Activated CD8-positive, alpha-beta memory T cell treated with anti-CD3 and anti-CD28 coated beads for 4 hours (primary cell): ENCODE results near the gene DHX34.

Experiments
- DNase-seq, 2 donors: peaks; one replicate each; pipeline ENCODE4 v3.0.0-alpha.2; 2020; ENCODE audit warnings: low read depth in 2 of 2

DHX34 gene

DNA sequence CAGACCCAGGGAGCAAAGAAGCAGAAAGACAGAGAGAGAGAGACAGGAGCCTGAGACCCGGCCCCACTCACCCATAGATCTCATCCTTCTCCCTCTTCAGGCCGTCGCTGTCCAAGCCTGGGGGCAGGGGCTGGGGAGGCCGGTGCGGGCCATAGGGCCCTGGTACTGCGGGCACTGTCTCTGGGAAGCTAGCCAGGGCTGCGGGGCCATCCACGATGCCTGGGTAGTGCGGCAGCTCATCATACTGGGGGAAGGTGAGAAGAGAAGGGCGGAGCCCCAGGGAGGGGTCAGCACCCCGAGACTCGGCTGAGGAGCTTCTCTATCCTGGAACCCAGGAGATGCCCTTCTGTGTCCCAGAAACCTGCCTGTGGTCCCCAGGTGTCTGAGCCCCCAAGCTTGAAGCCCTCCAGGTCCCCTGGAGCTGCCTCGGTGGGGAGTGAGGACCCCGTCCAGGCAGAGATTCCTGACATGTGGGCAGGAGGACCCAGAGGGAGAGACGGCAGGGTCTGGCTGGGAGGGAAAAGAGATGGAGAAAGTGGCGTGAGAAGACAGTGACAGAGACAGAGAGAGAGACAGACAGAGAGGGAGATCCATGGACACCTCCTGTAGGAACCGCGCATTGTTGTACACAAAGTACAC is 68.1 kb downstream of the DHX34 start:
- DNase-seq, result no peak

DNA sequence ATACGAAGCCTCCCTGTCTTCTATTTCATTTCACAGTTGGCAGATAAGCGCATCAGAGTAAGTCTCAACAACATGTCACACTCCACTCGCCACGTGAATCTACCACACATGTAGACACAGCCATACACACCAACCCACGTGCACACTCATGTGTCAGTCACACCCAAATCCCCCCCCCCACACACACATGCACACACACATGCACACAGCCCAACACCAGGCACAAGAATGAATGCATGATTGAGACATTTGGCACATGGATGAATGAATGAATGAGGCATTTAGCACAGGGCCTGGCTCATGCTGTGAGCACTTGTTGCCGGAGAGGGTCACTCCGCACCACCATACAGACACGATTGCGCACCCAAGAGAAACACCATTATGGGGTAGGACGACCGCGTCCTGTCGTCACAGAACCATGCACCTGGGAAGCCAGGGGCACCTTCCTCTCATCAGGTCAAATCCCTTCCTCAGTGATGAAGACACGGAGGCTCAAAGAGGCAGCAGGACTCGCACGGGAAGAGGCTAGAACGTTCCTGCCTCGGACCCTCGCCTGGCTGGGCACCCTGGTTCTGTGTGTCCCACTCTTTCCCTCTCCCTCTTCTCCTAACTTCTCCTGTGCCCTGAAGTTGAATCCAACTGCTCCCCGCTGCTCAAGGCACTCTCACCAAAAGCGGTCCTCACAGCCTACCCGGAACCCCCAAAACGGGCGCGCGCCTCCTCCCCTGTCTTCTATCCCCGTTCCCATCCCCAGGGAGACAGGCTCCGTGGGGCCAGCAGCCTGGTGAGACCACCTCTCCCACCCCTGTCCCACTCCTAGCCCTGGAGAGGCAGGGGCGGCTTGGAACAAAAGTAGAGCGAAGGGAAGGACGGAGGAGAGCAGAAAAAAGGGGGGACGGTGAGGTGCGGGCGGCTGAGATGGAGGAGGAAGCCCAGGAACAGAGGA is 68.9 kb downstream of the DHX34 start:
- DNase-seq, result no peak

DNA sequence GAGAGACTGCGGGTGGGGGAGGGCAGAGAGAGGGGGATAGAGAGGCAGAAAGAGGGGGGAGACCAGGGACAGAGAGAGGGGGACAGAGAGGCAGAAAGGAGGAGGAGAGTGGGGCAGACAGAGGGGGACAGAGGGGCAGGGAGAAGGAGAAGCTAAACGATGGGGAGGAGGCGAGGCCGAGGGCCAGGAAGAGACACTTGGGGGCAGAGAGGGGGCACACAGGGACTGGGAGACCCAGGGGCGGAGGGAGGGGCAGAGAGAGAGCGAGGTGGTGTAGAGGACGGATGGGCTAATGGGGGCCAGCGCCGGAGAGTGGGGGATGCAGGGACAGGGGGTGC is 69.5 kb downstream of the DHX34 start:
- no peak for DNase-seq

DNA sequence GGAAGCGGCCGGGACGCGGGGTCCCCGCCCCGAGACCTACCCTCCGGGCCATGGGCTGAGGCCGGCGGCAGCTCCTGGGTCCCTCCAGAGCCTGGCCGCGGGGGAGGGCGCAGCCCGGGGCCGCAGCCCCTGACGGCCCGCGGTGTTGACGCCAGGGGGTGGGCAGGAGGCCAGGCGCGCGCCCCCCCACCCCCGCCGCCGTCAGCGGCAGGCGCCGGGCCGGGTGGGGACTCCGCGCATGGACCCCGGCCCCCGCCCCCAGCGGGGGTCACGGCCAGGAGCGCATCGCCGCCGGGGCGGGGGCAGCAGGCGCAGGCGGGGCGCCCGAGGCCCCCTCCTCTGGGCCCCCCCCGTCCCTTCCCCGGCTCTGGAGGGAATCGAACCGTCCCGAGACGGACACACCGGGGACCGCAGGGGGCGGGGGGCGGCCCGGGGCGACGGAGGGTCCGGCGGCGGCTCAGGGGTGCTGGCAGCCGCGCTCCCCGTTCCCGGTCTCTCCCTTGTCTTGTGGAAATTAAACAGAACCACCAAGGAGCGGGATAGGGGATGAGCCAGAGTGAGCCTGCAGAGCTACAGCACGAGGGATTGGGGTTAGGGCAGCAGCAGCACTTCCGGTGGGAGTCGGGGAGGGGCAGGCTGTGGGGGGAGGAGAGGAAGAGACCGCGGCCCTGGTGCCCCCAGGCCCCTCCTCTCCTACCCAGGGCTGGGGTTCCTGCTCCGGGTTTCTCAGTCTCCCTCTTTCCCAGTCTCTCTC is 70.1 kb downstream of the DHX34 start, which contains the start of gene MEIS3:
MEIS3 (minus strand) TSS at position 498 of the 754 bp plus-strand sequence; CDS start at position 52, 446 bp downstream.
- DNase-seq, result no peak

DNA sequence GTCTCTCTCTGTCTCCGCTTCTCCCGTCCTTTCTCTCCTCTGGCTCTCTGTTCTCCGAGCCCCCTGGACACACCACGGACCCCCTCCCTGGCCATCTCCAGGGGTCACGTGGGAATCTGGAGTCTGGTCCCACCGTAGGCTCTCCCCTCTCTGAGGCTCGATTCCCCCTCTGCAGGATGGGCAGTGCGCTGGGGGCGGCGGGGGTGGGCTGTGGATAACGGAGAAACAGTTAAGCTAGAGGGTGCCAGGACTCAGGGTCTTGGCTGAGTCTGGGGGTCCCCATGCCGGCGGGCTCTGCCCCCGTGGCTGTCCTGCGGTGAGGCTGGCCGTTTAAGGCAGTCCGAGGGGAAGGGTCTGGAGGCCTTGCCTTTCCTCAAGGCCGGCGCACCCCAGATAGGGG is 70.7 kb downstream of the DHX34 start:
- no peak for DNase-seq

DNA sequence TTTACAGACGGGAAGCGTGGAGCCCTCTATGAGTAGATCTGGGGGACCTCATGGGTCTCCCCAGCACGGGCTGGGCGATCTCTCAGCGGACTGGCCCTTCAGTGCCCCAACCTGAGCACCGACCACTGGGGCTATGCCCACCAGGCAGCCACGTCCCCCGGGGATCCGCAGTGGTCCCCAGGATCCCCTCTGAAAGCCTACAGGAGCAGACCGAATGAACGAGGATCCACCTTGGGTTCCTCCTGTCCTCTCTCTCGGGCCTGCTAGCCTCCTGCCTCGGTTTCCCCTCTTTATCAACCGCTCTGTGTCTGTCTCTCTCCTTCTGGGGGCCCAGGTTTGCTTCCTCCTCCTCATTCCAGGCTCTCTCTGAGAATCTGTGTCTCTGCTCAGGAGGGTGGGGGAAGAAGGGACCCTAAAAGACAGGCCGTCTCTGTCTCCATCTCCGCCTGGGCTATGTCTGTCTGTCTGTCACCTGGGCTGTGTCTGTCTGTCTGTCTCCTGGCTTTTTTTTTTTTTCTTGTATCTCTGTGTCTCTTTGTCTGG is 72.2 kb downstream of the DHX34 start:
- DNase-seq, result no peak

DNA sequence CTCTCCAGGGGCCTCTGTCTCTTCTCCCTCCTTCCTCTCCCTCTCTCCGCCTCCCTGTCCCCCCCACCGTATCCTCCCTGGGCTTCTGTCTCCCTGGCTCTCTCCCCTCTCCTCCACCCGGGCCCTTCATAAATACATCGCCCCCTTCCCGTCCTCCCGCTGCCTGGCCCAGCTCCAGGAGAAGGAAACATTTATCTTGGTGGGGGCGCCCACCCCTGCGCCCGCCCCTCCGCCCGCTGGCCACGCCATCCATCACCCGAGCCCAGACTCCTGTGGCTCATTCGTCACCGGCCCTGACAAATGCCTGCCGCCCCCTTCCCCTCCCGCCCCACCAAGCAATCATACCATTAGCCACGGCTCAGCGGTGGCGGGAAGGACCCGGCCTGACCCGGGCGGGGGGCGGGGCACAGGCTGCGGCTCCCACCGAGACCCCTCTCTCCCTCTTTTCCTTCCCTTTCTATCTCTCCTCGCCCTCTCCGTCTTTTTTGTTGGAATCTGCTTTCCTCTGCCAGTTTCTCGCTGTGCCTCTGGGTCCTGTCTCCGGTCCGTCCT is 72.8 kb downstream of the DHX34 start:
- no peak for DNase-seq

DNA sequence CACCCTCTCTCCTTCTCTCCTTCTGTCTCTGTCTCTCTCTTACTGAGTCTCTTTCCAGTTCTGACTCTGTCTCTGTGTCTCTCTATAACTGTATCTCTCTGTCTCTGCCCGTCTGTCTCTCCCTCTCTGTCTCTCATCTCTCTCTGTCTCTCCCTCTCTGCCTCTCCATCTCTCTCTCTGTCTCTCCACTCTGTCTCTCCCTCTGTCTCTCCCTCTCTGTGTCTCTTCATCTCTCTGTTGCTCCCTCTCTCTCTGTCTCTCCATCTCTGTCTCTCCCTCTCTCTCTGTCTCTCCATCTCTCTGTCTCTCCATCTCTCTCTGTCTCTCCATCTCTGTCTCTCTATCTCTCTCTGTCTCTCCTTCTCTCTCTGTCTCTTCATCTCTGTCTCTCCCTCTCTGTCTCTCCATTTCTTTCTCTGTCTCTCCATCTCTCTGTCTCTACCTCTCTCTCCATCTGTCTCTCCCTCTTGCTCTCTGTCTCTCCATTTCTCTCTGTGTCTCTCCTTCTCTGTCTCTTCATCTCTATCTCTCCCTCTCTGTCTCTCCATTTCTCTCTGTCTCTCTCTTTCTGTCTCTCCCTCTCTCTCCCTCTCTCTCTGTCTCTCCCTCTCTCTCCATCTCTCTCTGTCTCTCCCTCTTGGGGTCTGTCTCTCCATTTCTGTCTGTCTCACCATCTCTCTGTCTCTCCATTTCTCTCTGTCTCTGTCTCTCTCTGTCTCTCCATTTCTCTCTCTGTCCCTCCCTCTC is 73.5 kb downstream of the DHX34 start:
- DNase-seq, result no peak

DNA sequence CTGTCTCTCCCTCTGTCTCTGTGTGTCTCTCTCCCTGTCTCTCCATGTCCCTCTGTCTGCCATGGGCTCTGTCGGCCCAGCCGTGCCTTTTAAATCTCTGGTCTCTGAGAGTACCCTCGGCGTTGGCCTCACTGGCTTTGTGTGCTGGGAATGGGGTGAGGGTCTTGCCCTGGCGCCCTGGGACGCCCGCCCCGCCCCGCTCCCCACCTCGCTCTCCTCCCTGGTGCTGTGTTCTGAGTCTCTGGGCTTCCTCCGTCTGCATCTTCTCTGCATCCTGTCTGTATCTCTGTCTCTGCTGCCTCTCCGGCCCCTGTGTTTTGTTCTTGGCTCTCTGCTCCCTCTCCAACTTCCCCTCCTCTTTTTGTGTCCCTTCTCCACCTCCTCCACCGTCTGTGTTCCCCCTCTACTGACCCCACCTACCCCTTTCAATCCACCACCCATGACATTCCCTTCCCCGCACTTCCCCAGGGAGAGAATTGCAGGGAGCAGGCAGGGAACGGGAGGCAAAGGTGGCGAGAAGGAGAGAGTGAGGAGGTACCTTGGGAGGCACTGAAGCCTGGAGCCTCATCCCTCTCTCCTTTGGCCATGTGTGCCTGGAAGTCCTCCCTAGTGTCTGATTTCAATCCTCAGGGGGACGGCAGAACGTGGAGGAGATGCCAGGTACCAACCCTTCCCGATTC is 74.2 kb downstream of the DHX34 start:
- no peak for DNase-seq

DNA sequence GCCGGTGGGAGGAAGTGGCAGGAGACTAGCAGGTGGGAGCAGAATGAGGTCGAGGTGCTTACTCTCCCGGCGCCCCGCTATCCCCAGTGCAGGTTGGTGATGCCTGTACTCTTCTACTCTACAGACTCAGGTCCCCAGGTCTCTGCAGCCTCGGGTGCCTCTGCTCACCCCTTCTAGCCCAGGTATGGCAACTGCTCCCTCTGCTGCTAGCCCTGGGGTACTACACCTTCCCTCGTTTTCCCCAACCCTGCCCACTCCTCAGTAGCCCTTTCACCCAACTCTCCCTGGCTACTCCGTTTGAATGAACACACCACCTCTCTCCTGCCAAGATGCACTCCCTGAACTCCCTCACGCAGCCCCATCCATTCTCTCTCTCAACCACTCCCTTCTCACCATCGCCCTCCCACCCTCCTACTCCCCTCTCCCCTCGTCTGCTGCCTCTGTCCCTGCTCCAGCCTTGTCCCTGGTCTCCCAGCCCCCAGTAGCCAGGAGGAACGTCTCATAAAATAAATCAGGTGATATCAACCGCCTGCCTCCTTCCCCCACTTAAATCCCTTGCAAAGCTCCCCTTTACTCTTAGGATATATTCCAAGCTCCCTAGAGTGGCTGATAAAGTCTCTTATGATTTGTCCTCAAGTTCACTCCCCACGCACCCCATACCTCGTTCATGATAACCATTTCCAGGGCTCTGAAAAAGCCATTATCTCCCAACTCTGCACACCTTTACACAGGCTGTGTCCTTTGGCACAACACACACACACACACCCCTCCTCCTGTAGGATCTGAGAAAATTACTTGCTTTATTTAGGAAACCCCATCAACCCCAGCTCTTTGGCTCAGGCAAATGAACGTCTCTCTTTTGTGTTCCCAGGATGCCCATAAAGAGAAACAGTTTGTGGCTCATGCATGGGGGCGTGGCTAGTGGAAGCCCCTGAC is 78.4 kb downstream of the DHX34 start:
- peak; percentile 25 to 39 for DNase-seq

DNA sequence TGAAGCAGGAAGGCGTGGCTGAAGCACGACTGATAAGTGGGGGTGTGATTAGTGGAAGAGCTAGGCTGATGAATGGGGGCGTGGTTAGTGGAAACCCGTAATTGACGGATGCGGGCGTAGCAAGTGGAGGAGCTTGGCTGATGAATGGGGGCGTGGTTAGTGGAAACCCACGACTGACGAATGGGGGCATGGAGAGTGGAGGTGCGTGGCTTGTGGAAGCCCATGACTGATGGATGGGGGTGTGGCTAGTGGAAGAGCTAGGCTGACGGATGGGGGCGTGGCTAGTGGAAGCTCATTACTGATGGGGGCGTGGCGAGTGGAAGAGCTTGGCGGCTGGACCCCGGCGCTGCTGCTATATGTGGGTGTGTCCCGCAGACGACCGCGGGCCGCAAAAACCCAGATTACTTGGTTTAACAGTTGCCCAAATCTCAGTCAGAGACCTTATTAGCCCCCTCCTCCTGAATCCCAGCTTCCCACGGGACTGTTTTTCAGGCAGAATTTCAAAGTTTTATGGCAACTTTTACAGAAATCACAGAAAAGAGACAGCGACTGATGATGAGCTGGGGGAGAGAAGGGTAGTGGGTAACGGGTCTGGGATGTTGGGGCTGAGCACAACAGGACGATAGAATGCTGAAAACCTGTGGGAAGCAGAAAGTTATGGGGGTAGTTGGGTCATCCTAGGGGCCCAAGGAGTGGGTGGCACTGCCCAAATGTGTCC is 79.2 kb downstream of the DHX34 start:
- DNase-seq, result peak; percentile 48 to 82

DNA sequence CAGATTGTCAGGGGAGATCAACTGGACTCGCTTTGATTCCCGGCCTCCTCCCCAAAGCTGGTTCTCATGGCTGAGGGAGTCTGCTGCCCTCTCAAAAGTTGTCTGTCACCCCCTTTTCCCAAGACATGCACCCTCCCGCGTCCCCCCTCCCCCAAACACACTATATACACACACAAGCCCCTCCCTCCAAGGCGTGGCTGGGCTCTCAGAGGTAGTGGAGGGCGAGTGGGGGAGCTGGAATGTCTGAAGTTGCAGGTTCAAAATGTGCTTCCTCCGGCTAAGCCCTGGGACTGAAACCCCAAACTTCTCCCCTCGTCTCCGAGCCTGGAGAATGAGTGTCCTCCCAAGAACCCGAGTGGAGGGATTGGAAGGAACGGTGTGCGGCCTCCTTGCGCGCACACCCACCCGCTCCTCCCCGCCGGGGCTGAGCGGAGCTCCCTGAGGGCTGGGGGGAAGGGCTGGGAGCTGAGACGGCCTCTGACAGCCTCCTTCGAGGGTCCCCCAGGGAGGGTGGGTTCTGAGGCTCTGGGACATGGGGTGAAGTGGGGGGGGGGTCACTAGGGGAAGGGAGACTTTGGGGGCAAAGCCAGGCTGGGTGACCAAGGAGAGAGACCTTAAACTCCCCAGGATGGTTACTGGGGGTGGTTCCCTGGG is 80.2 kb downstream of the DHX34 start:
- DNase-seq, result no peak

DNA sequence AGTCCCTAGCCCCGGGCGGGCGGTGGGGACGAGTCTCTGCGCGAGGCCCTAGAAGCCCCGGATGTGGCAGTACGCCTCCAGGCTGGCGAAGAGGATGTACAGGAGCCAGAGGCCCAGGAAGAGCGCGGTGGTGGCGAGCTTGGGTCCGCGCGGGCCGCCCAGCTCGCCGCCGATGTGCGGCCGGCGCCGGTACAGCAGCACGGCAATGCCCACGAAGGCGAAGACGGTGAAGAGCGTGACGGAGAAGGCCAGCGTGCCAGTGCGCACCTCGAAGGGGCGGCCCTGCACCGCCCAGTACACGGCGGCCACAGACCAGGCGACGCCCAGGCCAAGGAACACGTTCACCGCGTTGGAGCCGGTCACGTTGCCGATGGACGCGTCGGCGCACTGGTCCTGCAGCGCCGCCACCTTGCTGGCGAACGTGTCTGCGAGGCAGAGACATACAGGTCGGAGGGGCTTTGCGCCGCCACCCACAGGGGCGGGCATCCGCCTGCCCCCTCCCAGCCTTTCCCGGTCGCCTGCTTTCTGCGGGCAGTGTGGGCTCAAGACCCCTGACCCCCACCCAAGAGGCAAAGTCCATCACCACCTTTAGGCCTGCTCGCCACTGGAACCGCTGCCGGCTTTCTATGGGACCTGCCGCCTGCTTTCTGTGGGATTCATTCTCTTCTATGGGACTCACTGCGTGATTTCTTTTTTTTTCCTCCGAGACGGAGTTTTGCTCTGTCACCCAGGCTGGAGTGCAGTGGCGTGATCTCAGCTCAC is 81.1 kb downstream of the DHX34 start:
- no peak for DNase-seq

DNA sequence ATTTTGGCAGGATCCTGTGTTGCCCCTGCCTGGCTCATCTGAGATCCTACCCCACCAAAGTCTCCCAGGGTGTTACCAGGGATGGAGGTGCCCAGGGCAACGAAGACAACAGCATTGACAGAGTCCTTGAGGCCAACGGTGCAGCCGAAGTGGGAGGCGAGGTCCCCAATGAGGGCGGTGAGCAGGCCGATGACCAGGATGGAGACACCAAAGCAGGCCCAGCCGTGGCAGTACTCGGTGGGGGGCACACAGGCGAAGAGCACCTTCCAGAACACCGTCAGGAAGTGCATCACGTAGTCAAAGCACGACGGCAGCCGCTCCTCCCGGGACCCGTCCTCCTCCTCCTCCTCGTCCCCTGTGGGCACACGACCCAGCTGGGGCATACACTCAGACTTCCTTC is 83.0 kb downstream of the DHX34 start:
- no peak for DNase-seq
